KOPT-K1 (cell line): ENCODE results near the gene RELT.

Source experiments
- H3K27ac ChIP-seq: fragments of 200-600 bp; sonication (generic); 2 replicates; pipeline ENCODE4 v1.5.1; 2016; ENCODE audit warnings: antibody characterized with exemption, mild to moderate bottlenecking, low read depth, low read length; ENCODE audit not compliant: poor library complexity, severe bottlenecking
- H3K36me3 ChIP-seq: fragments of 200-600 bp; sonication (generic); 2 replicates; pipeline ENCODE4 v1.5.1; 2017; ENCODE audit warnings: antibody characterized with exemption, mild to moderate bottlenecking, low read length, moderate library complexity; ENCODE audit not compliant: insufficient read depth
- H3K9me3 ChIP-seq: fragments of 200-600 bp; sonication (generic); 2 replicates; pipeline ENCODE4 v1.5.1; 2017; ENCODE audit warnings: antibody characterized with exemption, low read length, mild to moderate bottlenecking; ENCODE audit not compliant: insufficient read depth, poor library complexity, severe bottlenecking

Gene RELT

DNA sequence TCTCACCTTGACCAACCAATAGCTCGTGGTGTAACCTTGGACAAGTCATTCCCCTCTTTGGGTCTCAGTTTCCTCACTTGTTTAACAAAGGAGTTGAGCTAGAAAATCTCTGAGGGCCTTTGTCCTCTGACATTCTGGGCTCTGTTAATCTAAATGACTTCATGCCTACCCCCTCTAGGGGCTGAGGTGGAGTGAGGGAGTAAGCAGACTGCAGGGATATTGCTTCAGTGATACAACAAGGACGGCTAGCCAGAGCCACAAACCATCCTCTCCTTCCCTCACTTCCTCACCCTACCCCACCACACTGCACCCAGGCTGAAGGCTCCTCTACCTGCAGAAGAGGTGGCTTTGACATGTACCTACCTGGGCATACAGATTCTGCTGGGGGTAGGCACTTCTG lies 34.8 kb downstream of the RELT start:
- H3K36me3 ChIP-seq, result peaks cover 60% of the 10 kb centered on the region
- no peaks in the 10 kb centered on the region for H3K9me3 ChIP-seq
- H3K27ac ChIP-seq, result no peak overlapping the region

DNA sequence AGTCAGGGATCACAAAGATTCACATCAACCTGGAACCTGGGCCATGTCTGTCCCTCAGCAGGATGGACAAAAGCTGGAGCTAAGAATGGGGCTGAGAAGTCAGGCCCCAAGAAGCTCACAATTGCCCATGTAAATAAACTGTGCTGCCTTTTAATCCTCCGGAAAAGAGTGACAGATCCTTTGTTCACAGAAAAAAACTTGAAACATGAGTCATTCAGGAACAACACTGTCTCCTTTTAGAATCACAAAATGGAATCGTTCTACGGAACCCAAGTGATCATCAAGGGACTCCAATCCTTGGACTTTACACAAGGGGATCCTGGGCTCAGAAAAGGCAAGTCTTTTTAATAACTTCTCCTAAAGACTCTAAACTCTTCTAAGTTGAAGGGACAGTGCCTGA lies 36.1 kb downstream of the RELT start:
- Histone ChIP-seq H3K27ac (no peak overlapping the region), H3K36me3 (peaks cover 47% of the 10 kb centered on the region), H3K9me3 (no peaks in the 10 kb centered on the region)

DNA sequence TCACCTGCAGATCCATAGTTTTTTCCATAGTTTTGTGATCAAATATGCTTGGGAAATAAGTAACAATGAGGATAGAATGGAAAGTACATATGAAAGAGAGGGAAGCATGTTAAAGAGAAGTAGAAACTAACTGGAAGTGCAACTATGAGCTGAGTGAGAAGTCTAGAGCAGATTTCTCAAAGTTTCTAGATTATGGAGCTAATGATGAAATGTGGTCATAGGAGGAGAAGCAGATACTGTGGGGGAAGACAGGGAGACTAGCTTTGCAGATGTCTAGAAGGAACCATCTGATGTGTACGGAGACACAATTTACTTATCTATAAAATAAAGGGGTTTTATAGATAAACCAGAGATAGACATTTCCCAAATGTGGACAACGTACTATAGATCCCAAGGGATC lies 37.1 kb downstream of the RELT start:
- Histone ChIP-seq H3K36me3 (peaks cover 45% of the 10 kb centered on the region), H3K9me3 (no peaks in the 10 kb centered on the region), H3K27ac (no peak overlapping the region)

DNA sequence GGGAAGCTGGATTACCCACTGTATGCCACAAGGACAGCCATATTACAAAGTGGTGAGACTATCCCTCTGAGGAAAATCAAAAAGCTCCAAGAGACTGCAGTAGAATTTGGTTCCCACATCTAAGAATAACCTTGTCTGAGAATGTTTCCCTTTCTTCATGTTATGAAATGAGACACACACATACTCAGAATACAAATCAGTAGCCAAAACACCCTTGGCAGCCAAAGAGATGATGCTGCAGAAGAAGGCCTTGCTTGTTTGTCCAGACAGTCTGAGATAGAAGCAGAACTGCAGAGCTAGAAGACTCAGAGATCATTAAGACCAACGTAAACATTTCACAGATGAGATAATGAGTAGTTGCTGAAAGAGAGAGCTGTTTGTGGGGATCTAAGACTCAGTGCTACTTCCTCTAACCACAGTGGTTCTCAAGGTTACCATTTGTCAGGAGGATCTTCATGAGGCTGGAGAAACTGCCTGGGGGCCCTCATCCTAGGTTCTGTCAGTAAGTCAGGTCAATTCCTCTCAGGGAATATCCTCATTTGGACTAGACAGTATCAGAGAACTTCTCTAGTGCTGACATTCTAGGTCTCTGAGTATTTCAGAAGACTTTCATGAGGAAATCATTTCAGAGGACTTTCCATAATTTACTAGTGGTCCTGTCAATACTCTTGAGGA lies 38.9 kb downstream of the RELT start:
- Histone ChIP-seq H3K27ac (peak overlapping the region; percentile 37), H3K9me3 (no peaks in the 10 kb centered on the region), H3K36me3 (peaks cover 27% of the 10 kb centered on the region)

DNA sequence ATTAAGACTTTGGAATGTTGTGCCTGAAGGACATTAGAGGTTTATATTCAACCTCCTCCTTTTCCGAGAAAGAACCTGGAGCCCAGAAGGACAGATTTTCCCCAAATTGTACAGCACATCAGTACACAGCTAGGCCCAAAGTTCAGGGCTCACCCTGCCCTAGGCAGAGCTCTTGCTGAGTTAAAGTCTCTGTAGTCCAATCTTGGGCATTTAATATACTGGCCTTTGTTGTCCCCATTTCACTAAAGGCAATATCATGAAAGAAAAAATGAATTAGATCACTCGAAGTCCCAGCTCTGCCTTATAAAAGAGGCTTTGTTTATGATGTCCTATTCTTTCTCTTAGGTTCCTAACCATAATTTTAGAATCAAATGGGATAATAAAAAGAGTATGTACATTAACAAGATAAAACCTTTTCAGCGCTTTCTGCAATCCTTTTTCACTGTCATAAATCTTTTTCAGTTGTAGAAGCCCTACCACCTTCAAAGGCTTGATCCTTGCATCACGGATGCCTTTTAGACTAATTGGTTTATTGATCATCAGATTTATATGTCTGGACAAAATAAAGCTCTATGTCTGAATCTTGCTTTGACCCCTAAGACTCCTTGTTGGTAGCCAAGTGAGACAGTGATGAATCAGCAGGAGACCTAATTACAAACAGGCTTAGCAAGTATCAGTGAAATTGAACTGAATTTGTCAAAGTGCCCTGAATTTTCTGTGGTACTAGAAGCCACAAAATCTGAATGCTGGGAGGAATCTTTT lies 39.8 kb downstream of the RELT start:
- H3K9me3 ChIP-seq, result no peaks in the 10 kb centered on the region
- H3K27ac ChIP-seq, result no peak overlapping the region
- H3K36me3 ChIP-seq, result peaks cover 18% of the 10 kb centered on the region

DNA sequence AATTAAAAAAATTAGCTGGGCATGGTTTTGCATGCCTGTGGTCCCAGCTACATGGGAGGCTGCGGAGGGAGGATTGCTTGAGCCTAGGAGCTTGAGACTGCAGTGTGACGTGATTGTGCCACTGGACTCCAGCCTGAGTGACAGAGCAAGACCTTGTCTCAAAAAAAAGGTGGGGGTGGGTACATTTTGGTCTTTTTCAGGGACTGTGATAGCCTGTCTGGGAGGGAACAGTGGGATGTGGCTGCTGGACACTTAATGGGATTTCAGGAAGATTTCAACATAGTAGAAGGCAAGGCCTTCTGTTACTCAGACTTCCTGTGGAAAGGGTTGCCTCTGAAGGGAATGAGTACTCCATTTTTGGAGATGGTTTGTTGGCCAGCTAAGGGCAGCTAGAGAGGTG lies 40.6 kb downstream of the RELT start:
- Histone ChIP-seq H3K27ac (no peak overlapping the region), H3K9me3 (no peaks in the 10 kb centered on the region), H3K36me3 (peaks cover 15% of the 10 kb centered on the region)

DNA sequence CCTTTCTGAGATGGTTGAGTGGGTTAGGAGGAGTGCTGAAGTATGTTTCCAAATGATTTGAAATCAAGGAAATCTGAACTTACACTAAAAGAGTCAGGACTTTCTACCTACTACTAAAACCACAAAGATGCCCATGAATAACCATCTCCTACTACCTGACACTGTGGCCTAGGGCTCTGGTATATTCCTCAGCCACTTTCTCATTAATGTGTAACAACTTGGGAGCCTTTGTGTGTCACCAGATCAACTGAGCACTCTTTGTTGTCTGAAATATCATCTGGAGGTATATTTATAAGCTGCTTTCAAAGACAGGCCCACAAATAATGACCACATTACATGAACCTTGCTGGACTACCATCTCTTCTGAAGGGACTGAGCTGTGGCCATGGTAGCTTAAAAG lies 43.9 kb downstream of the RELT start:
- H3K27ac ChIP-seq, result no peak overlapping the region
- peaks cover 8% of the 10 kb centered on the region; the same call in 1 of the 2 replicates for H3K36me3 ChIP-seq
- no peaks in the 10 kb centered on the region for H3K9me3 ChIP-seq

DNA sequence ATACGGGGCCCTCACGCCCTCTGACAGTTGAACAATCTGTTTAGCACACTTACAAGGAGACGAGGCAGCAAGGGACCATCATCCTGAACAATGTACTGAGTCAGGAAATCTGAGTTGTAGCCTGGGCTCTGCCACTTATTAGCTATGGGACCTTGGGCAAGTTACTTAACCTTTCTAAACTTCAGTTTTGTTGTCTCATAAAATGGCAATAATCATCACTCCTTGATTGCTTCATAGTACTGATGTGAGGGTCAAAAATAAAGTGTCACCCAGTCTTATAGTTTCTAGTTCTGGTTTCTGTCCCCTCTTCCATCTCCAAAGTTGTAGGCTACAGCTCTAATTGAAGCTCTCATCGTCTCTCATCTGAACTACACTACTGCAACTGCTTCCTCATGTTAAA lies 46.7 kb downstream of the RELT start:
- H3K9me3 ChIP-seq, result no peaks in the 10 kb centered on the region
- H3K27ac ChIP-seq, result no peak overlapping the region
- peaks cover 4% of the 10 kb centered on the region; the same call in 1 of the 2 replicates for H3K36me3 ChIP-seq

DNA sequence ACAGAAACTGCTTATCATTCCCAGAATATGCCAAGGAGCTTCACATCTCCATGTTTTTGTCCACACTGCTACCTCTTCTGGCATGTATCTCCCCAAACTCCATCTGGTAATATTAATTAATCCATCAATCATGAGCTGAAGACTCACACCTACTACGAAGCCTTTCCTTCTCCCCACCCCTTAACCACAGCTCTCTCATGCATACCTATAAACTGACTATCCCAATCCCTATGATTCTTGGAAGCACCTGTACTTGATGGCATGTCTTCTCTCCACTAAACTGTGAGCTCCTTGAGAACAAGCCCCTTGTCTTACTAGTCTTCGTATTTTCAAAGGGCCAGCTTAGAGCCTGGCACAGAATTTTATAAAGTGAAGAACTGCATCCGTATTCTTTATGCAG lies 47.3 kb downstream of the RELT start:
- Histone ChIP-seq H3K27ac (no peak overlapping the region), H3K36me3 (no peaks in the 10 kb centered on the region; the same call in 1 of the 2 replicates), H3K9me3 (no peaks in the 10 kb centered on the region)

DNA sequence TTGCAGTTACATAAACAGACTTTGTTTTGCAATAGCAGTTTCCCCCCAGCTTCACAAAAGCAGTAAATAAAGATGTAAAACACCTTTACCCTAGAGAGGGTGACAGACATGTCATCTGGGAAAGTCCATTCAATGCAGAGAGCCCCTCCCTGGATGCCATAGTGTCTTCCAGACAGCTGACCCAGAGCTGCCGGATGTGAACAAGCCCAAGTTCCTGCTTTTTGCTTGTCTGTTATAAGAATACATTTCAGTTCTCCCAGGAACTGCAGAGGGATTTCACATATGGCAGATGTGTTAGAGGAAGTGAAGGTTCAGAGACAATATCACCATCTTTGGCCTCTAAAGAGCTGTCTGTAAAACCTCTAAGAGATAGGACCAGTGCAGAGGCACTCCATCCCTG lies 48.9 kb downstream of the RELT start:
- H3K9me3 ChIP-seq, result no peaks in the 10 kb centered on the region
- no peak overlapping the region for H3K27ac ChIP-seq
- peaks cover 8% of the 10 kb centered on the region; the same call in 1 of the 2 replicates for H3K36me3 ChIP-seq

DNA sequence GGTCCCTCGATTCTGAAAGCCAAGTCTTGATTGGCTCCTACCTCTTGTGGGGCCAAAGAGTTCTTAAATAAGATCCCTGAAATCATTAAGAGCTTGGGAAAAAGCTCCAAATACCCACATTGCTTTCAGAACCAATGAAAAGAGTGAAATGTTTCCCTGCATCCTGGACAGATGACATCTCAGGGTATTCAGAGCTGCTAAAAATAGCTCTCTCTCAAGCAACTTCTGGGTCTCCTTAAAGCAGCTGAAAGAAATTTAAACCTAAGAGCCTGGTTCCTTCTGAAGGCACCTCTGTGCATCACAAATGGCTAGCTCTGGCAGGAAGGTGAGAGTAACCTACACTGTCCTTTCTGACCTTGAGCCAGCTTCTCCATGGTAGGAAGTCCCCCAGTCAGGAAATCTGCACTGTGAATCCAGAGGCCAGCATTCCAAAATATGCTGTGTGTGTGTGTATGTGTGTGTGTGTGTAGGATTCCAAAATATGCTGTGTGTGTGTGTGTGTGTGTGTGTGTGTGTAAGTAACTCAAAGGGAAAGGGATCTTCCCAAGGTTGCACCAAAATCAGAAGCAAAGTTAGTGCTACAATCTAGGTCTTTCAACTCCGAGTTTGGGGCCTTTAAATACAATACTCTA lies 50.1 kb downstream of the RELT start:
- Histone ChIP-seq H3K27ac (no peak overlapping the region), H3K9me3 (no peaks in the 10 kb centered on the region), H3K36me3 (peaks cover 13% of the 10 kb centered on the region; the same call in 1 of the 2 replicates)

DNA sequence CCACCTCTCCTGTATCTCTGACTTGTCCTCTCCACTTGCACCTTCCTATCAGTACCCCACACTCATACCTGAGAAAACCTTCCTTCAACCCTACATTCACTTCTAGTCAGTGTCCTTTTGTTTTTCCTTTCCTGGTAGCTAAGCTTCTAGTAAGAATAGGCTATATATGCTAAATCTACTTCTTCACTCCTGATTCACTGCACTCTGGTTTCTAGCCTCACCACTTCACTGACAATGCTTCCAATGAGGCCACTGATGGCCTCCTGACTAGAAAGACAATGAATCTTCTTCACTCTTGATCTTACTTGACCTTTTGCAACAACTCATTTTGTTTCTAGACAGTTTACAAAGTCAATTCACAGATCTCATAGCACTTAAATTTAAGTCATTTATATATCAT lies 52.0 kb downstream of the RELT start:
- no peak overlapping the region for H3K27ac ChIP-seq
- H3K36me3 ChIP-seq, result peaks cover 13% of the 10 kb centered on the region; the same call in 1 of the 2 replicates
- no peaks in the 10 kb centered on the region for H3K9me3 ChIP-seq

DNA sequence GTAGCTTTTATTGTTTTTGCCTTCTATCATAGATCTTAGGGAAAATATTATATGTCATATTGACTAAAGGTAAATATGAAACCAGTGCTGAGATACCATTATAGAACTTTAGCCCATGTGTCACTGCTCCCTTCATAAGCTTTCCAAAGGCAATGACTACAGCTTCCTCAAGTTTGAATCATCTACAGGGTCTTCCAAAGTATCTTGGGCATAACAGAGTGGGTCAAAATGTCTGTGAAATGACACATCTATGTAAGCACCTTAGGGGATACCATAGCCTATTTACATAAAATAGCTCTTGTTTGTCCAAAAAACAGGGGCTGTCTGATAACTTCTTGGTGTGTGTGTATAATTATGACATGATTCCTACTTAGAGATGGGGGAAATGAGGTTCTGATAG lies 52.5 kb downstream of the RELT start:
- no peaks in the 10 kb centered on the region for H3K9me3 ChIP-seq
- H3K36me3 ChIP-seq, result peaks cover 13% of the 10 kb centered on the region; the same call in 1 of the 2 replicates
- no peak overlapping the region for H3K27ac ChIP-seq

DNA sequence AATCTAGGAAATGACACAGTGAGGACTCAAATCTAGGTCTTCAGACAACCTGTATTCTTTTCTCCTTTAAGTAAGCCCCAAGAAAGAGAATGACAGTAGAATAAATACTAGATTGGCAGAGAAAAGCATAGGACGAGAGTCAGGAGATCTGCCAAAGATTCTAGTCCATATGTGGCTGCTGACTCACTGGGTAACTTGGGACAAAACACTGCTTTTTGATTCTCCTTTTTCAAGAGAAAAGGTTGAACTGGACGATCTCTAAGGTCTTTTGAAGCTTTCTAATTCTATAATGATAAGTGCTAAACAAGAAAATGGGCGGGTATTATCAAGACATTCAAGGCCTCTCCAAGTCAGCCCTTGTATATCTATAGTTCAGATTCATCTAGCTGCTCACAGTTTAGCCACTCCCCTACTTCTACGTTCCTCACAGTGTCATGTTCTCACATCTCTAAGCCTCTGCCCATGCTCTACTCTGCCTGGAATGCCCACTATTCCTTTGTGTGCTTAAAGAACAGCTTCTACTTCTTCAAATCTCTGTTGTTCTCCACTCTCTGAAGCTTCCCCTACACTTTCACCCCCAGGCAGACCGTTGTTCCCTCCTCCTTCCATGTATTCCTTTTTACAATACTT lies 53.0 kb downstream of the RELT start:
- Histone ChIP-seq H3K27ac (no peak overlapping the region), H3K9me3 (no peaks in the 10 kb centered on the region), H3K36me3 (peaks cover 13% of the 10 kb centered on the region; the same call in 1 of the 2 replicates)

DNA sequence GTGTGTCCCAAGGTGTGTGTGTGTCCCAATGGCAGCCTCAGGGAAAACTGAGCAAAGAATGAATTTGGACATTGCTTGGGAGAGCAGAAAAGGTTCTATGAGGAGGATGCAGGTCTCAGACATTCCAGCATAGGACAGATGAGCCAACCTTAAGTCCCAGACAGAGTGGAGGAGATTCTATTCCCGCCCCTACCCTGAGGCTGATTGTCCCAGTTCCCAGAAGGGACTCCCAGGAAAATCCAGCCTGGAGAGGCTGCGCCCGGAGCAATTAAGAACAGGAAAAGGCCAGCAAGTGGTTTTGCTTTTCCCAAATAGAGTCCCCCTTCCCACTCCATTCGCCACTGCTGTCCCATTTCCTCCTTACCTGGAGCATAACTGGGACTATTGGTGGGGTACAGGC lies 54.1 kb downstream of the RELT start:
- no peaks in the 10 kb centered on the region for H3K9me3 ChIP-seq
- H3K36me3 ChIP-seq, result peaks cover 13% of the 10 kb centered on the region; the same call in 1 of the 2 replicates
- no peak overlapping the region for H3K27ac ChIP-seq
